ENCODE data around the gene SIGLEC15.

GRCh38 chr18:45835057-45835636, 9.7 kb downstream of the SIGLEC15 start:
- TF ChIP-seq EZH2 (optimal IDR thresholded peaks at IDR 0.05; ENCODE audit: low read depth, low read length) (no peak), CTCF (IDR thresholded peaks at IDR 0.05; ENCODE audit: low read length) (no peak)
